ENCODE results near the gene P2RY14. TPM values are rescaled to one million over a fixed set of nuclear protein-coding genes. Genes with fewer than 3 reads are reported as not detected.
"Not testable (repeated sequence)": the region's sequence is repeated elsewhere in the genome, so short reads cannot be mapped to it uniquely, and the experiment has no call there.

P2RY14 gene
- total and polyA plus RNA-seq, 5 donors from 2014 or later = 0.28 to 1.2 (median 0.91) TPM; not detected in 1

DNA sequence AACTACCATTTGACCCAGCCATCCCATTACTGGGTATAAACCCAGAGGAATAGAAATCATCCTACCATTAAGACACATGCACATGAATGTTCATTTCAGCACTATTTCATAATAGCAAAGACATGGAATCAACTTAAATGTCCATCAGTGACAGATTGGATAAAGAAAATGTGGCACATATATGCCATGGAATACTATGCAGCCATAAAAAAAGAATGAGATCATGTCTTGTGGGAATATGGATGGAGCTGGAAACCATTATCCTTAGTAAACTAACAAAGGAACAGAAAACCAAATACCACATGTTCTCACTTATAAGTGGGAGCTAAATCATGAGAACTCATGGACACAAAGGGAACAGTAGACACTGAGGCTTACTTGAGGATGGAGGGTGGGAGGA is 45.9 kb downstream of the P2RY14 start:
- peaks cover 6 to 18% (median 18%) of the 10 kb centered on the region in 4 donors for H3K4me1 Mint-ChIP-seq
- H3K9me3 Mint-ChIP-seq; H3K4me3 ChIP-seq (ENCODE audit: low read depth, low read length); H3K36me3 Mint-ChIP-seq; H3K27me3 Mint-ChIP-seq; H3K36me3 ChIP-seq (ENCODE audit: control insufficient read depth, insufficient read depth, low read length); H3K4me1 ChIP-seq (ENCODE audit: control insufficient read depth, insufficient read depth, low read length, poor library complexity, severe bottlenecking); H3K27ac Mint-ChIP-seq; H3K27ac ChIP-seq (ENCODE audit: insufficient read depth, low read length, poor library complexity, severe bottlenecking); DNase-seq; H3K4me3 Mint-ChIP-seq; H3K9me3 ChIP-seq (ENCODE audit: control insufficient read depth in 2 of 2, low read length in 2 of 2); ATAC-seq (ENCODE audit: low read depth in 2 of 2); H3K27me3 ChIP-seq (ENCODE audit: control insufficient read depth, insufficient read depth, low read length): not testable (repeated sequence)

DNA sequence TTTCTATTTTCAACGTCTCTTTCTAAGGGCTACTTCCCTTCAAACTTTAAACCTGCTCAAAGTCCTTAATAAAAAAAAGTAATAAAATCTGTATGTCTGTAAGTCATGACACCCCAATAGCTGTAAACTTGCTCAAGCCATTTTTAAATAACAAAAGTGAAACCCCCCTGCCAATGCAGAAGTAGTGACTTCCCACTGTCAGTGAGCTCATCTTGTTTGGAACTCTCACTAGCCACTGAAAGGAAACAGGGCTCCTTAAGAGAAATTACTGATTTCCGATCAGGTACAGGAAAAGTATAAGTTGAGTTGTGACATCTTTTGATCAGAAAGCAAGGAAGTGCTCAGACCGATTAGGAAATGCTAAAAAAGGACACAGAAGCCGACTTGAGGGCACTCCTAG is 47.7 kb downstream of the P2RY14 start:
- ATAC-seq (ENCODE audit: low read depth in 2 of 2) = no peak
- Mint-ChIP-seq H3K27ac (peak overlapping the region; percentile 8 to 45 (median 10)), H3K4me3 (peak overlapping the region in 1 of 4 donors; percentile 1), H3K27me3 (peaks cover 7% of the 10 kb centered on the region), H3K9me3 (peaks cover 0 to 1% (median 0%) of the 10 kb centered on the region in 7 donors), H3K36me3 (no peaks in the 10 kb centered on the region), H3K4me1 (peaks cover 13 to 30% (median 24%) of the 10 kb centered on the region in 4 donors)
- DNase-seq = peak in 1 of 3 donors; percentile 50
- Histone ChIP-seq H3K4me3 (ENCODE audit: low read depth, low read length) (peak overlapping the region; percentile 17), H3K36me3 (ENCODE audit: control insufficient read depth, insufficient read depth, low read length) (no peaks in the 10 kb centered on the region), H3K27me3 (ENCODE audit: control insufficient read depth, insufficient read depth, low read length) (no peaks in the 10 kb centered on the region), H3K9me3 (ENCODE audit: control insufficient read depth in 2 of 2, low read length in 2 of 2) (no peaks in the 10 kb centered on the region), H3K4me1 (ENCODE audit: control insufficient read depth, insufficient read depth, low read length, poor library complexity, severe bottlenecking) (peaks cover 15% of the 10 kb centered on the region), H3K27ac (ENCODE audit: insufficient read depth, low read length, poor library complexity, severe bottlenecking) (no peak overlapping the region)

DNA sequence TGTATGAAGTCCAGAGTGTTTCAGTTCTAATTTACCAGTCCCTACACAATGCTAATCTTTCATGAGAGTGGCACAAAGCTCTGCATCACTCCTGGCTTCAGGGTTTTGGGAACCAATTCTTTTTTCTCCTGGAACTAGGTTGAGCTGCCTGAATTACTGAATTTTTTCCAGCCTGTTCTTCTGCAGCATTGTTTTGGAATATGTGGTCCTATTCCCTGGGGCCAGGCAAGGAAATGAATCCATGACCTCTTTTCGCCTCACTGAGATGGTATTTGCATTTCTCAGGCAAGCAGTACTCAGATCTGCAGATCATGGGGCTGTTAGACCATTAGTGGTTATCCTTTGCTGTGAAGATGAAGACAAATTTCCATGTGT is 49.7 kb downstream of the P2RY14 start:
- peaks cover 7% of the 10 kb centered on the region for H3K27me3 Mint-ChIP-seq
- Histone ChIP-seq H3K36me3 (ENCODE audit: control insufficient read depth, insufficient read depth, low read length) (no peaks in the 10 kb centered on the region), H3K27me3 (ENCODE audit: control insufficient read depth, insufficient read depth, low read length) (no peaks in the 10 kb centered on the region), H3K4me3 (ENCODE audit: low read depth, low read length) (no peak overlapping the region), H3K27ac (ENCODE audit: insufficient read depth, low read length, poor library complexity, severe bottlenecking) (no peak overlapping the region), H3K9me3 (ENCODE audit: control insufficient read depth in 2 of 2, low read length in 2 of 2) (no peaks in the 10 kb centered on the region), H3K4me1 (ENCODE audit: control insufficient read depth, insufficient read depth, low read length, poor library complexity, severe bottlenecking) (peaks cover 15% of the 10 kb centered on the region)
- no peak overlapping the region for H3K4me3 Mint-ChIP-seq
- ATAC-seq (ENCODE audit: low read depth in 2 of 2) (no peak), DNase-seq (no peak)
- H3K36me3 Mint-ChIP-seq = no peaks in the 10 kb centered on the region
- peaks cover 20 to 42% (median 28%) of the 10 kb centered on the region in 4 donors for H3K4me1 Mint-ChIP-seq
- H3K27ac Mint-ChIP-seq = peak overlapping the region in 1 of 3 donors; percentile 89
- H3K9me3 Mint-ChIP-seq = peaks cover 0 to 1% (median 0%) of the 10 kb centered on the region in 7 donors

DNA sequence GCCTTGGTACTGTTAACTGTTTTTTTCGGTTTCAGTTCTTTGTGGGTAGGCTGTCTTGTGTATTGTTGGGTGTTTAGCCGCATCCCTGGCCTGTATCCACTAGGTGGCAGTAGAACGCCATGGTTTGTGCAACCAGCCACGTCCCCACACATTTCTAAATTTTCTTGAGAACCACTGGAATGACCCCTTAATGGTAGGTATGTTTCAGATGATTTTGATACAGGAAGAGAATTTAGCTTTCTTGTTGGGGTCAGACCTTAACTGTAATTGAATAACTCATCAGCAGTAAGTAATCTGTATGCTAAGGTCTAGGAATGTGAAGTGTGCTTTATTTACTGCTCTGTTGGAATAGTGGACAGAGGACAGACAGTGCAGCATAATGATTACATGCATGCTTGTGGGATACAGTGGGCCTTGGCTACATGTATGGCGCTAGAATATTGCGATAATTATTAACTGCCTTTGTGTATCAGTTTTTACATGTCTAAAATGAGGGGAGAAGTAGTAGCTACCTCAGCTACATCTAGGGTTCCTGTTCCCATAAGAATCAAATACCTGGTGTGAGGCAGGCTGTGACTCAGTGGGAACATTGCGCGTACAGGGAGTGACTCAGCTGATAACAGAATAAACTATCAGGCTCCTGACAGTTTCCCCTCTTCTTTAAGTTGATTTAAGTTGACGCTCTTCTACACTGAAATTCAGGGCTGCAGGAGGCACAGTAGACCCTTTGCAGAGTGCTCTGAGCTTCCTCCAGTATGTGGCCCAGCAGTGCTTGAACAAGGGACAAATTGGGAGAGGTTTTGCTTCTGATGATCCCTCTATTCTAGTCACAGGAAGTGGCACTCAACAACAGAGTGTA is 50.3 kb downstream of the P2RY14 start:
- Histone ChIP-seq H3K4me1 (ENCODE audit: control insufficient read depth, insufficient read depth, low read length, poor library complexity, severe bottlenecking) (peaks cover 15% of the 10 kb centered on the region), H3K36me3 (ENCODE audit: control insufficient read depth, insufficient read depth, low read length) (no peaks in the 10 kb centered on the region), H3K27ac (ENCODE audit: insufficient read depth, low read length, poor library complexity, severe bottlenecking) (no peak overlapping the region), H3K9me3 (ENCODE audit: control insufficient read depth in 2 of 2, low read length in 2 of 2) (no peaks in the 10 kb centered on the region), H3K27me3 (ENCODE audit: control insufficient read depth, insufficient read depth, low read length) (no peaks in the 10 kb centered on the region), H3K4me3 (ENCODE audit: low read depth, low read length) (peak overlapping the region; percentile 52)
- H3K27ac Mint-ChIP-seq = peak overlapping the region; percentile 43 to 89 (median 81)
- H3K27me3 Mint-ChIP-seq = peaks cover 7% of the 10 kb centered on the region
- no peaks in the 10 kb centered on the region for H3K36me3 Mint-ChIP-seq
- peak; percentile 48 to 90 (median 77) for DNase-seq
- peaks cover 0 to 1% (median 0%) of the 10 kb centered on the region in 7 donors for H3K9me3 Mint-ChIP-seq
- H3K4me1 Mint-ChIP-seq = peaks cover 20 to 42% (median 28%) of the 10 kb centered on the region in 4 donors
- peak overlapping the region in 2 of 4 donors; percentile 2 to 3 for H3K4me3 Mint-ChIP-seq
- peak; percentile 71 to 79 for ATAC-seq (ENCODE audit: low read depth in 2 of 2)

DNA sequence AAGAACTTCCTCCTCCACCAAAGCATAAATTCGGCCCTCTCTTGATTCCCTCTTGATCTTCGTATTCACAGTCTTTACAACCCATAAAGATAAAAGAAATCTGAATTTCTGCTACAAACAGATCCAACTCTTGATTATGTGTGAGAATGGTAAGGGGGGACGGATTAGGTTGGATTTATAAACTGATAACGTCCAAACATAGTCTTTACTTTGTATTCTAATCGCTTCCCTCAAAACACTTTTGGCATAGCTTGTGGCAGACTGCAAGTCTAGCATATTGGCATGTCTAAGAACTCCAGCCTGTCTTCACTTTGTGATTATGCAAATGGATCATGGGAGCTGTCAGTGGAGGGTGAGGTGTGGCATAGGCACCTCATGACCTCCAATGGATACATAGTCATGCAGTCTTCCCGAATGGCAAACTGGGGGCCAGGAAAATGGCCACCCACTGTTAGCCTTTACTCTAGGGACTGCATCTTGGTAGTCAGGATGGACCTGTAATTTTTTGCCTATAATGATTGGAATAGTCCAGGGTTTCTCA is 51.0 kb downstream of the P2RY14 start:
- peaks cover 15% of the 10 kb centered on the region for H3K4me1 ChIP-seq (ENCODE audit: control insufficient read depth, insufficient read depth, low read length, poor library complexity, severe bottlenecking)
- no peaks in the 10 kb centered on the region for H3K9me3 ChIP-seq (ENCODE audit: control insufficient read depth in 2 of 2, low read length in 2 of 2)
- H3K27ac Mint-ChIP-seq = peak overlapping the region; percentile 43 to 81 (median 70)
- no peak for DNase-seq
- peak overlapping the region; percentile 52 for H3K4me3 ChIP-seq (ENCODE audit: low read depth, low read length)
- no peaks in the 10 kb centered on the region for H3K36me3 ChIP-seq (ENCODE audit: control insufficient read depth, insufficient read depth, low read length)
- H3K27me3 Mint-ChIP-seq = peaks cover 7% of the 10 kb centered on the region
- peak overlapping the region in 2 of 4 donors; percentile 2 to 4 for H3K4me3 Mint-ChIP-seq
- ATAC-seq (ENCODE audit: low read depth in 2 of 2) = no peak
- H3K27me3 ChIP-seq (ENCODE audit: control insufficient read depth, insufficient read depth, low read length) = no peaks in the 10 kb centered on the region
- no peak overlapping the region for H3K27ac ChIP-seq (ENCODE audit: insufficient read depth, low read length, poor library complexity, severe bottlenecking)
- peaks cover 0 to 2% (median 0%) of the 10 kb centered on the region in 7 donors for H3K9me3 Mint-ChIP-seq
- H3K4me1 Mint-ChIP-seq = peaks cover 20 to 42% (median 28%) of the 10 kb centered on the region in 4 donors
- H3K36me3 Mint-ChIP-seq = no peaks in the 10 kb centered on the region

DNA sequence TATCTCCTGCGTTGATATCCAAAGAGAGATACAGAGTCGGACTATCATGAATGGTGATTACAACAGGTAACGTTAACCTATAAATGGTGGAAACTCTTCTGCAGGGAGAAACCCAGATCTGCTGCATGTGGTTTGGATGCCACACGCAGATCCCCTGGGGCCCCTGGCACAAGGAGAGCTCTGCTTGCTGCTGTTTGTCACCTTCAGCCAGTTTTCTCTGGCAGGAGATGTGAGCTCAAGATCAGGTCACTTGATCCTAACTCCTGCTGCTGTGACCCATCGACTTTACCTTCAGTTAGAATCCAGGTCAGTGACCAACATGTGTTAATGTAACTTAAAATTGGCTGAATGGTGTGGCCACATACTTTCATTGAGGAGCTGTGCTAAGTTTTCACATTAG is 51.5 kb downstream of the P2RY14 start:
- no peak for ATAC-seq (ENCODE audit: low read depth in 2 of 2)
- Mint-ChIP-seq H3K4me3 (no peak overlapping the region), H3K36me3 (no peaks in the 10 kb centered on the region), H3K4me1 (peaks cover 20 to 42% (median 28%) of the 10 kb centered on the region in 4 donors), H3K27me3 (peaks cover 7% of the 10 kb centered on the region), H3K9me3 (peaks cover 0 to 7% (median 0%) of the 10 kb centered on the region in 7 donors), H3K27ac (peak overlapping the region in 2 of 3 donors; percentile 70 to 81)
- DNase-seq = peak in 1 of 3 donors; percentile 29
- no peaks in the 10 kb centered on the region for H3K36me3 ChIP-seq (ENCODE audit: control insufficient read depth, insufficient read depth, low read length)
- H3K27ac ChIP-seq (ENCODE audit: insufficient read depth, low read length, poor library complexity, severe bottlenecking) = peak overlapping the region; percentile 7
- H3K27me3 ChIP-seq (ENCODE audit: control insufficient read depth, insufficient read depth, low read length) = no peaks in the 10 kb centered on the region
- H3K4me1 ChIP-seq (ENCODE audit: control insufficient read depth, insufficient read depth, low read length, poor library complexity, severe bottlenecking) = peaks cover 15% of the 10 kb centered on the region
- H3K9me3 ChIP-seq (ENCODE audit: control insufficient read depth in 2 of 2, low read length in 2 of 2) = no peaks in the 10 kb centered on the region
- peak overlapping the region; percentile 52 for H3K4me3 ChIP-seq (ENCODE audit: low read depth, low read length)

DNA sequence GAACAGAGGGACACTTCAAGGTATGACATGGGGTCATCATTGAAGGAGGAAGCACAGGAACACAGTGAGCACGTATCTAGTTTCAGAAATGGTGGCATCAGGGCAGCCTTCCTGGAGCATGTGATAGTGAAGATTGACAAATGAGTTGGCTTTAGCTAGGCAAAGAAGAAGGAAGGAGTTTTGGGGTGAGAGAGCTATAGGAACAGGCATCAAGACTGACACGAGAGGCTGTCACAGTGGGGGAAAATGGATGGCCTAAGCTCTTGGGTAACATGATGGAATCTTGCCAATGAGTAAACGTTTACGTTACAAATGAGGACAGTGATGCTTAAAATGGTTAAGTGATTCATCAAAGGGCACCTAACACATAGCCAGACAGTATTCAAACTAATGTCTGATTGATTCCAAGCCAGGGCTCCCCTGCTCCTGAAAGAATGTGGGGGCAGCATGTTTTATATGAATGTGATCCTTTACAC is 52.2 kb downstream of the P2RY14 start:
- no peaks in the 10 kb centered on the region for H3K27me3 ChIP-seq (ENCODE audit: control insufficient read depth, insufficient read depth, low read length)
- peaks cover 0 to 10% (median 0%) of the 10 kb centered on the region in 7 donors for H3K9me3 Mint-ChIP-seq
- no peak for DNase-seq
- no peaks in the 10 kb centered on the region for H3K36me3 ChIP-seq (ENCODE audit: control insufficient read depth, insufficient read depth, low read length)
- H3K4me1 Mint-ChIP-seq = peaks cover 20 to 42% (median 28%) of the 10 kb centered on the region in 4 donors
- peaks cover 10% of the 10 kb centered on the region for H3K27me3 Mint-ChIP-seq
- no peaks in the 10 kb centered on the region for H3K36me3 Mint-ChIP-seq
- no peaks in the 10 kb centered on the region for H3K9me3 ChIP-seq (ENCODE audit: control insufficient read depth in 2 of 2, low read length in 2 of 2)
- H3K27ac Mint-ChIP-seq = peak overlapping the region; percentile 72 to 89 (median 81)
- peaks cover 15% of the 10 kb centered on the region for H3K4me1 ChIP-seq (ENCODE audit: control insufficient read depth, insufficient read depth, low read length, poor library complexity, severe bottlenecking)
- H3K27ac ChIP-seq (ENCODE audit: insufficient read depth, low read length, poor library complexity, severe bottlenecking) = peak overlapping the region; percentile 7
- H3K4me3 ChIP-seq (ENCODE audit: low read depth, low read length) = peak overlapping the region; percentile 10
- H3K4me3 Mint-ChIP-seq = peak overlapping the region in 1 of 4 donors; percentile 4
- ATAC-seq (ENCODE audit: low read depth in 2 of 2) = no peak
